Stimulated activated CD8-positive, alpha-beta memory T cell treated with anti-CD3 and anti-CD28 coated beads, Interleukin-4, amount 100 ng/mL, for 1 hour (primary cell): ENCODE data around the gene CACNA1D.

Source experiments
- DNase-seq, 2 donors: peaks; one replicate each; pipeline ENCODE4 v3.0.0-alpha.2; 2020; ENCODE audit warnings: low read depth in 2 of 2, low spot score in 1 of 2

The CACNA1D gene

DNA sequence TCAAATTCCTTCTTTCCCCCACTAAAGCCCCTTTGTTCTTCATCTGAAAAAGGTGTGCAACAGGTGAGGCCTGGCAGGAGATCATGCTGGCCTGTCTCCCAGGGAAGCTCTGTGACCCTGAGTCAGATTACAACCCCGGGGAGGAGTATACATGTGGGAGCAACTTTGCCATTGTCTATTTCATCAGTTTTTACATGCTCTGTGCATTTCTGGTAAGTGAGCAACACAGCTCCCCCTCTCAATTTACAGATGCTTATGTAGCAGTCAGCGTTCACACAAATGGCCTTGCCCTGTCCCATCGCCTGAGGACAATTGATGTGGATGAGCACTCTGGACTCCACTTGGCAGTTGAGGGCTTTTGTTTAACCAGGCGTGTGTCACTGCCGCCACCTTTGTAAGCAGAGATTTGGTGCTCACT, 281.4 kb downstream of the CACNA1D start:
- no peak for DNase-seq

DNA sequence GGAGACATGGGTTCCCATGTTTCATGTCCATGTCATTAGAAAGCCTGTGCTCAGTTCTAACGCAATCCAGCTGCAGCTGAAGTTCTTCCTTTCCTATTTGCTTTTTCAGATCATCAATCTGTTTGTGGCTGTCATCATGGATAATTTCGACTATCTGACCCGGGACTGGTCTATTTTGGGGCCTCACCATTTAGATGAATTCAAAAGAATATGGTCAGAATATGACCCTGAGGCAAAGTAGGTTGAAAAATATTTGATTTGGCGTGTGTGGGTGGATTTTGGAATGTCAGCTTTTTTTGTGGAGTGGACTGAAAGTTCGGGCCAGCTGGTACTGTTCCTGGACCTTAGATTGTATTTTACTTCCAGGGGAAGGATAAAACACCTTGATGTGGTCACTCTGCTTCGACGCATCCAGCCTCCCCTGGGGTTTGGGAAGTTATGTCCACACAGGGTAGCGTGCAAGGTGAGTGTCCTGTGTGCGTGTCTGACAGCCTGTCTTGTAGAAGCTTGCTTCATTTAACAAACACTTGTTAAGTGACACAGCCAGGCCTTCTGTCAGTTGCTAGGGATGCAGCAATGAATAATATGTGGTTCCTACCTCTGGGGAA, 282.2 kb downstream of the CACNA1D start:
- DNase-seq = no peak

DNA sequence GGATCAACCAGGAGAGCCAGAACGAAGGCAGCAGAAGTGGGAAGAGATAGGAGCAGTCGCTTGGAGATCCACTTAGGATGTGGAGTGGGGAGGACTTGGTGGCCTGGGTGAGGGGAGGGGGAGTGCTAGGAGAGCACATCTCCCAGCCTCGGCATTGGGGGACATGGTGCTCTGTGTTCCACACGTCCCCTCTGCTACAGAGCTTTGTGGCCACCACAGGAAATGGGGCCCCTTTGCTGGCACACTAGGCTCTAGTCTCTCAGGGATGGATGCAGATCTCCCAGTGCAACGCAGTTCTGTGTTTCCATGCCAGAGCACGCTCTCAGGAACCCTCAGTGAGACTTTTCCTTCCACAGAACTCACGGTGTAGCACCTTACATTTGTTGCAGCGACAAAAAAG, 283.1 kb downstream of the CACNA1D start:
- no peak for DNase-seq

DNA sequence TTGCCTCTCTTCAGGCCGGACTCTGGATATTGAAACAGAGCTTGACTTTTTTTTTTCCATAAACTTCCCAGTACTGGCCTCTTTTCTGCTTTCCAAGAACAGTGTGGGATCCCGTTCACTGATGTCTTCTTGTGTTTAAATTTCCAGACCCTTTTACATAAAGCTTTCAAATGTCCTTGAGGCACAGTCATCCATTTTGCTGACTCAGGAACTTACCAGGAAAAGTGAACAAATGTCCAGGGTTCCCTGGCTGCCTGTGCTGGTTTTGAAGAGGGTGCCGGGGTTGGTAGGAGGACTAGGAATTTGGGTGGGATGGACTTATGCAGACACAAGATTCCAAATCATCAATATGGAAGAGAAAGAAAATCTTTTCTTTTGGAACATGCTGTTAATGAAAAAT, 283.7 kb downstream of the CACNA1D start:
- no peak for DNase-seq

DNA sequence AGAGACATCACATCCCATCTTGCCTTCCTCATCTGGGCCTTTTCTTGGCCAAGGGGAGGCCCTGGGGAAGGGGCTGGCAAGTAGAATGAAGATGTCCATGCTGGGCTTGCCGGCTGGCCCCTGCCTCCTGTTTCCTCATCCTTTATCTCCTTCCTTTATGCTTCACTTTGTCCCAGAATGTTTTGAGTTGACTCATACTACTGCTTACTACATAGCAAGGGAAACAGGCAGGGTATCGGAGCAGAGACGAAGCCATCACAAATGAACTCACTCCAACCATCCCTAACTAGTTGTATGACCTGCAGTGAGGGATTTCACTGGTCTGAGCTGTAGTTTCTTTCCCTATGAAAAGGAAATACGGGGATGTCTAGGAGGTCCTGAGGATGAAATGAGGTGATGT, 285.8 kb downstream of the CACNA1D start:
- no peak for DNase-seq

DNA sequence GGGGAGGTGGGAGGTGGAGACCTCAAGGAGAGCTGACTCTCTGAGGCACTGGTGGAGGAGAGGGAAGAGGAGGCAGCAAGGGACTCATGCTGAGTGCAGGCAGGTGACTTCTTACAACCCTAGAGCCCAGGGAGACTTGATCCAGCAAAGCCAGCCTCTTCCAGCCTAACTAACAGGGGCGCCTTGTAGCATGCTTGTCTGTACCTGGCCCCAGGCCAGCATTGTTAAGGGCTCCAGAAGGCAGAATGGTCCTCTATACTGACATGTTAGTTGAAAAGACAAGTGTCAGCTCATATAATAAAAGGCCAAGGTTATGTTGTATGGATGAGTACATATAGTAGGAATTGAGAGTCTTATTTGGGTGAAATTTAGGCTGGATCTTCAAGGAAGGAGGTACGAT, 286.4 kb downstream of the CACNA1D start:
- no peak for DNase-seq

DNA sequence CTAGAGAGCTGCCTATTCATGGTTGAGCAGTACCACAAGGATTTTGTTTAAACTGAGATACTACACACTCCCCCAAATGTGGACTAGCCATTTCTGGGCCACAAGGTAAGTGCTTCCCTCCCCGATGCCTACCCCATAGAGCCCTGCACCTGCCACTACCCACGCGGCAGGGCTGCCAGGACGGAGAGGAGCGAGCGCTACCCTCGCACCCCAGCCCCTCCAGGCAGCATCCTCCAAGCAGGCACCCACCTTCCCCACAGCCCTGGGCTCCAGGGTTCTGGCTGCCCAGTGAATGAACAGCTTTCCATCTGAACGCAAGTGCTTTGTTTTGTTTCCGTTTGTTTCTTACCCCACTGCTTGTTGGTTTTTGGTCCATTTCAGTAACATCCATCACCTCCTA, 292.6 kb downstream of the CACNA1D start:
- no peak for DNase-seq

DNA sequence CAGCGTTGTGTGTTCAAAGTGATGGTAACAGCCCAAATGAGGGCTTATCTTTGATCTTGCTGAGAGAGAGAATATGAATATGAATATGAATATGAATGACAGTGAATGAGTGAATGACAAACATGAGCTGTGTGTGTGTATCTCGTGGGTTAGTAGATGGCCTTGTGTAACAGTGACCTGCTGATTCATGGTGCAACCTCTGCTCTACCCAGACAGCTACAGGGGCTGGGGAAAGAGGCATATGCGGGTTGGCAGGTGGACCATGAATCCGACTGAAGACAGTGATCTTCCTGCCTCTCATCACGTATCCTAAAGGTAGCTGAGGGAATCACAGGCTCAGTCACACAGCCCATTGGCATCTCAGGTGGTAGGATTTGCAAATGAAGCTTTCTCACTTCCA, 293.6 kb downstream of the CACNA1D start:
- DNase-seq = no peak

DNA sequence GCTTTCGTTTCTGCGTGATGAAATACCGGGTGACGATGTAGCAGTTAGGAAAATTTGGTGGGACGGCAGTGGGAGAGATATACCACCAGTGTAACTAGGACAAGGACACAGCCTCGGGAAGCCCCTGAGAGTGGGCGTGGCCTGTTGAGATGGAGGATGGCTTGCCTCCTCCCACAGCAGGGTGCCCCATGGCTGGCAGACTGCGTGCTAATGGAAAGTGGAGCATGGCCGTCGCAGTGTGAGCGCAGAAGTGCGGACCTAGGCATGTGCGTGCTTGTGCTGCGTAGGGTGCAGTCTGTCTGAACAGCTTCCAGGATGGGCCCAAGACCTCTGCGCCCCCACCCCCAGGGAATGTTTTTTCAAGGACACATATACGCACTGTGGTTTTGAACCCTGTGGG, 295.0 kb downstream of the CACNA1D start:
- DNase-seq = no peak

DNA sequence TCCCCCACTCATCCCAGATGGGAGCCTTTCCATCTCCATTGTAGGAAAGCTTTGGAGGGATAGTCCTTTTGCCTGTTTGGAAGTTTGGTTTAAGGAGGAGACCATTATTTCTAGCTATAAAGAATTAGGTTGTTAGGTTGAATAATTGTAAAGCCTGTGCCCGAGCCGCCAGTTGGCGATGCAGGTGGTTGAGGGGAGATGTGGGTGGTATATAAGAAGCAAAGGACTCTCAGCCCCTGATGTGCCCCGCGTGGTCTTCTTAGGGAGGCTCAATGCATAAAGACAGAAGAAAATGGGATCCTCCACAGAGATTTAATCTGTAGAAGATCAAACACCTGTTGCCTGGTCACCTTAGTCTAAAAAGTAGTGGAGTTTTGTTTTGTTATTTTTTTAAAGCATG, 296.1 kb downstream of the CACNA1D start:
- DNase-seq = no peak

DNA sequence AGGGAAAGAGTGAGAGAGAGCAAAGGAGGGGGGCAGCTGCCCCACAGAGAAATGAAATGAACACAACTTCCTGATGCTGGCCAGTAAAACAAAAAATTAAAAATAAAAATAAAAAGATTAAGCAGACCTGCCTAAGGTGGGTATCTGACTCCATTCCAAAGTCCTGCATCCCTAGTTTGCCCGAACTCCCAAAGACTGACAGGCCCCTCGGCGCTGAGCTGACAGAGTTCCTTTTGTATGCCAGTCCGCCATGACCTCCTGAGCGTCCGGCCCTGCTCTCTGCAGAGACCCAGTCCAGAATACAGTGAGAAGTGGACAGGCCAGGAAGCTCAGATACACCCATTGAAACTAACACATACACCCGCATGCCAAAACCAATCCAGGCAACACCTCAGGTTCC, 296.9 kb downstream of the CACNA1D start:
- no peak for DNase-seq

DNA sequence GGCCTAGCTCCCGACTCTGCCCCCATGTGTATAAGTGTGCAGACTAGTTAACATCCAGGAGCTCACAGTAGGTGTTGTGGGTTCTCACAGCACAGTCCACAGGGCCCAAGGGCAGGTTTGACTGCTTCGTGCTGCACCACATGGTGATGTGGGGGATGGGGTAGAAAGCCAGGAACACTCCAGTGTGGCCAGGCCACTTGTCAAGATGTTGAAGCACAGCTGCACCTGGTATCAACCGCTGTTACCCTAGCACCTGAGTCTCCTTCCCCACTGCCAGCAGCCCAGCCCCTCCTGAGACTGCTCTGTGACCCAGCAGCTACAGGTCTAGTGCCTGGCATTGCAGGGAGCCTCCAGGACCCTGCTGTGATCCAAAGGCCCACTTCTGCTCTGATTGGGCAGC, 298.5 kb downstream of the CACNA1D start:
- DNase-seq = no peak

DNA sequence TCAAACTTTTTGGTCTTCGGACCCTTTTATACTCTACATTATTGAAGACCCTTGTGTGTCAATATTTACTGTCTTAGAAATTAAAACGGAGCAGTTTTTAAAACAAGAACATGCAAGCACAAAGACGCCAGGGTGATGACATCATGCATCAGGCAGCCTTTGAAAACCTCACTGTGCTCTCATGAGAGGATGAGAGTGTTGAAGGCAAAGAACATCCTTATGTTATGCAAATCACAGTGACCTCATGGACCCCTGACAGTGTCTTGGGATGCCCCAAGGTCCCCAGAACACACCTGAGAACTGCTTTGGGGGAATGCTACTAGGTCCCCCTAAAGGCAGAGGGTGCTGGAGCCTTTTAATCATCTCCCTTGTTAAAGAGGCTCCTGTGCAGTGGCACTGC, 300.2 kb downstream of the CACNA1D start:
- no peak for DNase-seq

DNA sequence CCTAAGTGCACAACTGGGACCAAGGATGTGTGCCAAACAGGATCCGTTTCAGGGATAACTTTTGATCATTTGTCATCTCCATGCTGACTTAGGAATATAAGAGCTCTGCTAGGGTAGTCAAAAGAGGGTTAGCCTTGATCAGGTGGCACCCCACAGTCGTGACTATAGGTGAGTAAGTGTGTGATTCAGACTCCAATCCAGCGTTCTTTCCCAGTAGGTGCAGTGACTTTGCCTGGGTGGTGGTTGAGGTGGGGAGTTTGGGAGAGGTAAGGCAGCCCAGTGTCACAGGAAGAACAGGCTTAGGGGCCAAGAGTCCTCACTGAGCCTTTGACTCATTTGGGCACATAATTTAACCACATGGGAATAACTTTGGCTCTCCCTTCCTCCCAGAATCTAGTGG, 300.8 kb downstream of the CACNA1D start:
- no peak for DNase-seq

DNA sequence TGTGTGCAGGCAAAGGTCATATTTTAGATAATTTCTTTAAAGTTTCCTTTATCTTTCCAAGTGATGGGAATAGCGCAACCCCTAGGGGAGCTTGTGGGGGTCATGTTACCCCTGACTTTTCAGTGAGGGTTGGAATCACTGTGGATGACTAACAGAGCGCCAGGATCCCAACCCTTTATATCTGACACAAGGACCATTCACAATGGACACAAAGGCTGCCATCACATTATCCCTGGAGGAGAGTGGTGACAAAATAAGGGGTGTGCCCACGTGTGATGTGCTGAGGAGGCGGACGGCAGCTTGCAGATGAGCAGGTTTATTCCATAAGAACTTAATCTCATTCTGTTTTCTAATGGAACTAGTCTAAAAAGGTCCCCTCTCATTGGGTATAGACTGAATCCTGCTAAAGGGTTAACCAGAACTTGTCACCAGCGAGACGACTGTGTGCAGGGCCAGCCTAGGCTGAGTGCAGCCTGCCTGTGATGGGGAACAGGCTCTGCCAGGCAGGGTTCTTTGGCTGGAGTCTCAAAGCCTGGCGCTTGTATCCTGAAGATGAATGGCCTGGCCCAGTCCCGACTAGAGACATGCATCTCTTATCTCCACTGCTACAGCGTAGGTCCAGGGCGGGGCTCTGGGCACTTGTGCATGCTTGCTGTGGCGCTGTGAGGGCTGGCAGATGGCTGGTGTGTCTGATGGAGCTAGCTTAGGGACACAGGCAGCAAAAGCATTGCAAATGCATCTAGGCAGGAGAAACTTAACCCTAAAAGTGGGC, 301.6 kb downstream of the CACNA1D start:
- DNase-seq = no peak

DNA sequence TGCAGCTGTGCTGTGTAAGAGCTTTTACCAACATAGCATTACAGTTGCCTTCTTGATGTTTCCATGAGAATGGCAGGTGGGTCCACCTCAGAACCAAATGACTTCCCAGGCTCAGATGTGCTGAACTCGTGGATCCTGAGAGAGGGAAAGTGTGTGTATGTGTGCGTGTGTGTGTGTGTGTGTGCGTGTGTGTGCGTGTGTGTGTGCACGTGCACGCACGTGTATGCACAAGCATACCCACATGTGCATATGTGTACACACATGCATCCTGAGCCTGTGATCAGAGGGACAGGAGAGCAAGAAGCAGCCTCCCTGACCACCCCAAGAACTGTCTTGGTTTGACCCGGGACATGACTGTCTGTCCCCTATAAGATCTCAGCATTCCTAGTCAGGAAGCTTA, 303.7 kb downstream of the CACNA1D start:
- DNase-seq = no peak

DNA sequence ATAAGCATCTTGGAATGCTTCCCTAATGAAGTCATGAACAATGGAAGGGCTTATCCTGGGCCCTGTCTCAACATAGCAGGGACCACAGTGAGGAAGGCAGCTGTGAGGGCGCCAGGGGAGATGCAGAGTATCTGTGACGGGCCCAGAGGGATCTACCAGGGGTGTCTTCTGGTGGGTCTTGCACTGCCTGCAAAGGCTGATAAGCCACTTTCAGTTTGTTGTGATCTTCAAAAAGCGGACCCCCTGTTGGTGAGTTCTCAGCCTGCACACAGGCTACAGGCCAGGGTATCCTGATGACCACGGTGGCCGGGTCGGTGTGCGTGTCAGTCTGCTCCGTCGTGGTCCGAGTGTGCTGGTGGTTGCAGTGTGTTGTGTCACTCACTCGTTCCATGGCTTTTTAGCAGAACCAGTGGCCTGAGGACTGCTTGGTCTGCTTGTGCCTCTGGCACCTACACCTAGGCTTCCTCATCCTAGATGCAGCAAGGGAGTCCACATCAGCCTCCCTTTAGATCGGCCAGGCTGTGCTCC, 305.0 kb downstream of the CACNA1D start:
- DNase-seq = no peak

DNA sequence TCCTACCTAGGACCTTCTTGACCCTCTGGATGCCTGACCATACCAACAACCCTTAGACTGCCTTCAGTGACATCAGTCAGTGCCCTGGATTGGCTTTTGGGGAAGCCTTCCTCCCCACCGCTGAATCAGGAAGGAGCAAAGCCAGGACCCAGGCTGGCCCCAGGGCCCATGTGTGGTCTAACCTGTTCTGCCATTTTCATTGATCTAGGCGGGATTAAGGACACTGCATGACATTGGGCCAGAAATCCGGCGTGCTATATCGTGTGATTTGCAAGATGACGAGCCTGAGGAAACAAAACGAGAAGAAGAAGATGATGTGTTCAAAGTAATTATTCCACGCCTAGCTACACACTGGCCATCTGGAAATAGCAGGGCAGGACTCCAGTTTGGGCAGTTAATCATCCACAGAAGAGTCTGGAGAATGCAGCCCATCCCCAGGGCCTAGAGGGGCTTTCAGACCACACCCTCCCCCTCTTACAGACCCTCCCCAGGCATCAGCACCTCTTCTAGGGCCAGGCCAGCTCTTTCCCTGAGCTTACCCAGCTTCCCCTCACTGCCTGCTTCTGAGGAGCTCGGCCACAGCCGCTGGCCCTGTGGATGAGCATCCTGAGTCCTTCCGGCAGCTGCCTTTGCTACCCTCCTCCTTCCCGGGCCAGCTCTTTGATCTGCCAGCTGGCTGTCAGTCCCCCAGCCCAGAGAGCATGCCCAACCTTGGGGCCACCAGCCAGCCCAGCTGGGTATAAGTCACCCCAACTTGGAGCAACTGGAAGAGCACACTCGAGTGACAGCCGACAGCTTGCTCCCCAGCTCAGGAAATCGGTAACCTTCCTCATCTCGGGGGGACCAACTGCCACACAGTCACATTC, 305.9 kb downstream of the CACNA1D start:
- DNase-seq = no peak

DNA sequence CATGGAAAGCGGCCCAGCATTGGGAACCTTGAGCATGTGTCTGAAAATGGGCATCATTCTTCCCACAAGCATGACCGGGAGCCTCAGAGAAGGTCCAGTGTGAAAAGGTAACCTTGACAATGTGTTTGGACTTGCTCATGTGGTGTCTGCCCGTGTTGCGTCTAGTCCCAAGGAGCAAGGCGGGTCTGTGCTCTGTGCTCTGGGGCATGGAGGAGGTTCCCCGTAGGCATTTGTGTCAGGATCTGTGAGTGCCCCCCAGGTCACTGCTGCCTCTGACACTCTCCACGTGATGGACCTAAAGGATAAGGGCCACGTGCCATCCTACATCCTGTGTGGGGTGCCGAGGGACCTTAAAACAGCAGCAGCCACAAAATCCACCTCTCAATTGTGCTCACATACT, 306.9 kb downstream of the CACNA1D start:
- DNase-seq = no peak

DNA sequence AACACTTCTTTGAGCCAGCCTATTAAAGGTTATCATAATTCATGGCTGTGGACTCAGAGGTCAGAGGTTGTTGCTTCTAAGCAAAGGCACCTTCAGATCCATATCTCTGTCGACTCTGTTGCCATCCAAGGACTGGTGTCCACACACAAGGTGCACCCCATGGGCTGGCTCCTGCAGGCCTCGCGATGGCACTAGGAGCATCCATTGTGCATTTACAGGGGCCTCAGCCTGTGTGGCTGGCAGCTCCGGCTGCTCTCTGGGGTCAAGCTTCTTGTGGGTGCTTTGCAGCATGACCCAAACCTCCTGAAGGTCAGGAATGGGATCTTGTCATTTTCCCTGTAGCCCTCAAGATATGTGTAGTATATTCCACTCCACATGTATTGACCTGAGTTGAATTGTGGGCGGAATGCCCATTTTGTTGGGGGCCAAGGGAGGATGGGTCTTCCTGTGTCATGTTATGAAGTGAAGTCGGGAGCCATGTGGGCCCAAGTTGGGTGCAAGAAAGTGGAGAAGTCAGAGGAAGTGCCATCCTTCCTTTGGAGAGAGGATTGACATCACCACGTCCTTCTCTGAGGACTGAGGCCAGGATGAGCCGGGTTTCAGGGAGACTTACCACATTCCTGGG, 308.0 kb downstream of the CACNA1D start:
- no peak for DNase-seq

DNA sequence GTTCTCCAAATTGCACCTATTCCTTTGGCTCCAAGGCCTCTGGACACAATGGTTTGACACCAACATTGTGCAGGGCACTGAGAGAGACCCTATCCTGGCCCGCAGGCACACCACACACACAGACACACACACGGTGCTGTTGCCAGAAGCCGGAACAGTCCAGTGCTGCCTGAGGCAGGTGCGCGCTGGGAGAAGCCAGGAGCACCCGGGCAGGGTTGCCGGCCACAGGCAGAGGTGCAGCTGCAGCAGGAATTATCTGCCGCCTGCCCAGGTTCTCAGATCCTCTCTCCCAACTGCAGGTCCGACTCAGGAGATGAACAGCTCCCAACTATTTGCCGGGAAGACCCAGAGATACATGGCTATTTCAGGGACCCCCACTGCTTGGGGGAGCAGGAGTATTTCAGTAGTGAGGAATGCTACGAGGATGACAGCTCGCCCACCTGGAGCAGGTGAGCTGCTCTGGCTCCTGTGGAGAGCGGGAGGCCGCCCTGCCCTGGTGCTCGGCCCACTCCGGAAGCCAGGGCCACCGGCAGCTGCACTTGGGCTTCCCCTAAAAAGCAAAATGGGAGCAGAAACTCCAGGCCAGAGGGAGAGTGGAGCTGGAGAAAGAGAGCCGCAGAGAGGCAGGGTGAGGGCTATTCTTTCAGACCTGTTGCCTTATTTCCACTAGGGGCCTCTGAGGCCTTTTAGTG, 308.9 kb downstream of the CACNA1D start:
- DNase-seq = no peak
